Measurements from ENCODE around the gene FANCC. TPM values are rescaled to one million over a fixed set of nuclear protein-coding genes. Genes with fewer than 3 reads are reported as not detected.
"Not testable (repeated sequence)": the region's sequence is repeated elsewhere in the genome, so short reads cannot be mapped to it uniquely, and the experiment has no call there.

Gene FANCC
- total and polyA plus RNA-seq, 11 donors: 2.4 to 6.2 (median 4.2) TPM

DNA sequence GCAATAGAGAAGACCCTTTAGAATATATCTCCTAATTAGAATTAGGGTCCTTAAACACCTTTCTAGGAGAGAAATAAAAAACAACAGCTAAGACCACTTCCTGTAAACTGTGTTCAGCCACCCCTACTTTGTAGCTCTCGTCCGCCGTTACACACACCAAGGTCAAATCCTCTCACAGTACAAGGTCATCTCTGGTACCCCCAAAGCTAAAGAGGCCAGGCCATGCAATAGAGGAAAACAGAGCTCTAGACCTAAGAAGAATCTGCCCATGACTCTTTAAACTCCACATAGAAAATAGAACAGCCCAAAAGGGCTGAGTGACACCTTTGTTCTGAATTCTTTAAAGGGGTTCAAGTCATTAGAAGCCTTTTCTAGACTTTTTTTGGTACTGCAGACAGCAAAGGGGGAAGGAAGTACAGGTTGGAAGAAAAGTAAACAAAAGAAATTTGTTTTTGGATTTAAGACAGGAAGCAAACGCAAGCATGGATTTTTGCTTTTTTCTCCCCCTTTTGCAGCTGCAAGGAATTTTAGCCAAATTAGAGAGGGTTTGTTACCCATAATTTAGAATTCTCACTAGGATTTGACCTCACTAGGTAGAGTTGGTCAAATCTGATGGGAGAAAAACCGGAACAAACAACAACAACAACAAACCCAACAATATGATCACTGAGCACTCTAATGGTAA is 13.4 kb upstream of the FANCC start:
- WGBS, 4 donors: 77 to 82% (median 78%) methylated on average over 5 of the region's 5 CpGs
- intact Hi-C loops (cut with DNase I): no loop called here
- Histone ChIP-seq H3K27me3 (peaks cover 0 to 13% (median 0%) of the 10 kb centered on the region in 9 donors), H3K9me3 (peaks cover 0 to 24% (median 8%) of the 10 kb centered on the region in 12 donors), H3K4me1 (no peaks in the 10 kb centered on the region), H3K36me3 (no peaks in the 10 kb centered on the region), H3K27ac (no peak overlapping the region), H3K4me3 (no peak overlapping the region)
- DNase-seq (no peak), ATAC-seq (no peak)
- TF ChIP-seq, protein P1, sequence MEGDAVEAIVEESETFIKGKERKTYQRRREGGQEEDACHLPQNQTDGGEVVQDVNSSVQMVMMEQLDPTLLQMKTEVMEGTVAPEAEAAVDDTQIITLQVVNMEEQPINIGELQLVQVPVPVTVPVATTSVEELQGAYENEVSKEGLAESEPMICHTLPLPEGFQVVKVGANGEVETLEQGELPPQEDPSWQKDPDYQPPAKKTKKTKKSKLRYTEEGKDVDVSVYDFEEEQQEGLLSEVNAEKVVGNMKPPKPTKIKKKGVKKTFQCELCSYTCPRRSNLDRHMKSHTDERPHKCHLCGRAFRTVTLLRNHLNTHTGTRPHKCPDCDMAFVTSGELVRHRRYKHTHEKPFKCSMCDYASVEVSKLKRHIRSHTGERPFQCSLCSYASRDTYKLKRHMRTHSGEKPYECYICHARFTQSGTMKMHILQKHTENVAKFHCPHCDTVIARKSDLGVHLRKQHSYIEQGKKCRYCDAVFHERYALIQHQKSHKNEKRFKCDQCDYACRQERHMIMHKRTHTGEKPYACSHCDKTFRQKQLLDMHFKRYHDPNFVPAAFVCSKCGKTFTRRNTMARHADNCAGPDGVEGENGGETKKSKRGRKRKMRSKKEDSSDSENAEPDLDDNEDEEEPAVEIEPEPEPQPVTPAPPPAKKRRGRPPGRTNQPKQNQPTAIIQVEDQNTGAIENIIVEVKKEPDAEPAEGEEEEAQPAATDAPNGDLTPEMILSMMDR (IDR thresholded peaks at IDR 0.05): no peak
- no peak for TF ChIP-seq POLR2A (IDR thresholded peaks at IDR 0.05)

DNA sequence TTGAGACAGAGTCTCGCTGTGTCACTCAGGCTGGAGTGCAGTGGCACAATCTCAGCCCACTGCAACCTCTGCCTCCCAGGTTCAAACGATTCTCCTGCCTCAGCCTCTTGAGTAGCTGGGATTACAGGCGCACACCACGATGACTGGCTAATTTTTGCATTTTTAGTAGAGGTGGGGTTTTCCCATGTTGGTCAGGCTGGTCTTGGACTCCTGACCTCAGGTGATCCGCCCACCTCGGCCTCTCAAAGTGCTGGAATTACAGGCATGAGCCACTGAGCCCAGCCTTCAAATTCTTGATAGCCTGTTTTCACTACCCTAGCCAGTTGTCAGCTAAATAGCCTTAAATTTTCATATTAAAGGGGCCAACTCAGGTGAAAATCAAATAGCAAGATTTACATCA is 11.6 kb upstream of the FANCC start:
- H3K36me3 ChIP-seq, ATAC-seq, H3K4me1 ChIP-seq, H3K4me3 ChIP-seq, DNase-seq, H3K27ac ChIP-seq: not testable (repeated sequence)
- intact Hi-C loops (cut with DNase I): loop anchor here in 1 of 10 donors (10.0 kb wide), 1 partner anchor 56 kb away; no protein-coding TSS in a partner anchor
- H3K27me3 ChIP-seq: peaks cover 0 to 12% (median 0%) of the 10 kb centered on the region in 9 donors
- 82 to 93% (median 91%) methylated on average over 6 of the region's 6 CpGs for WGBS, 4 donors
- peaks cover 0 to 25% (median 8%) of the 10 kb centered on the region in 12 donors for H3K9me3 ChIP-seq

DNA sequence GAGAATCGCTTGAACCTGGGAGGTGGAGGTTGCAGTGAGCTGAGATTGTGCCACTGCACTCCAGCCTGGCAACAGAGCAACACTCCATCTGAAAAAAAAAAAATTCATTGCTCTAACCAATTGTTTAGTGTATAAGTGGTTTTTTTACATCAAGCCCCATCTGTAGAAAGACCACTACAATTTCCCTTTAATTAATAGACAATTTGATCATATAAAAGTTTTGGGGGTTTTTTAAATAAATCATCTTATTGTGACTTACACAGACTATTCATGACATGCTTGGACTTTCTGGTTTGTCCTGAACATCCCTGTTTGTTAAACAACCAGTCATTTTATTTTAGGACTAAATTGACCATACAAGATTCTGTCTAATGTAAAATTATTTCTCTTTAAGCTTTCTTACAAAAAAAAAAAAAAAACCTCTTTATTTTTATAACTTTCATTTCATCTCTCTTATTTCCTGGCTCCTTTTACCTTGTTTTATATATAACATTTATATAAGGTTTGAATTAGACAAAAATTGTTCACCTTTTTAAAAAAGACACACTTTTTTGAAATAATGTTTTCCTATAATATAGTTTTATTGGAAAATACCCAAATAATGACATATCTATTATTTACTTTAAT is 9.8 kb upstream of the FANCC start:
- Histone ChIP-seq H3K4me1 (no peaks in the 10 kb centered on the region), H3K9me3 (peaks cover 0 to 25% (median 8%) of the 10 kb centered on the region in 12 donors), H3K27ac (no peak overlapping the region), H3K27me3 (peaks cover 0 to 9% (median 0%) of the 10 kb centered on the region in 9 donors), H3K36me3 (no peaks in the 10 kb centered on the region), H3K4me3 (no peak overlapping the region)
- ATAC-seq: no peak
- DNase-seq: no peak
- no peak for TF ChIP-seq POLR2A (IDR thresholded peaks at IDR 0.05)
- TF ChIP-seq, protein P1 (IDR thresholded peaks at IDR 0.05): no peak
- 37 to 48% (median 43%) methylated on average over 1 of the region's 1 CpG for WGBS, 4 donors
- intact Hi-C loops (cut with DNase I): loop anchor here in 1 of 10 donors (10.0 kb wide), 1 partner anchor 57 kb away; no protein-coding TSS in a partner anchor

DNA sequence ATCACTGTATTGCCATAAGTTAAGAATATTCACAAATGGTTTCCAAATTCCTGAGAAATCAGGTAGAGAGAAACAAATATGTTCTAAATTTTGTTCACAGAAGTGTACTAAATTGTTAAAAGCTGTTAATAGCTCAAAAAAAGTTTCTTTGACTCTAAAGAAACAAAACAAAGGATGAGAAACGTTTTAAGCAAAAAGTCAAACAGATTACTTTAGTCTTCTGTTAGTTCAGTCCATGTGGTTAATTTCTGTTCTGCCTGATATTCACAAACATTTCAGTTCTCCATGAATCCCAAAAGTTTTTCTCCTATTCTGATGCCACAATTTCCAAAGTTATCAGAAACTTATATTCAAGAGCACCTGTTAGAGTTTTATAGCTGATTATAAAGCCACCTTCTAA is 7.7 kb upstream of the FANCC start:
- Histone ChIP-seq H3K36me3 (no peaks in the 10 kb centered on the region), H3K27ac (no peak overlapping the region), H3K27me3 (peaks cover 0 to 4% (median 0%) of the 10 kb centered on the region in 9 donors), H3K4me3 (no peak overlapping the region), H3K4me1 (no peaks in the 10 kb centered on the region), H3K9me3 (peaks cover 0 to 25% (median 8%) of the 10 kb centered on the region in 12 donors)
- TF ChIP-seq, protein P1 (IDR thresholded peaks at IDR 0.05): no peak
- TF ChIP-seq POLR2A (IDR thresholded peaks at IDR 0.05): no peak
- no peak for DNase-seq
- ATAC-seq: no peak
- WGBS, 4 donors: 47 to 71% (median 55%) methylated on average over 1 of the region's 1 CpG
- intact Hi-C loops (cut with DNase I): loop anchor here in 1 of 10 donors (10.0 kb wide), 1 partner anchor 60 kb away; no protein-coding TSS in a partner anchor
